SH-SY5Y (cell line): Measurements from ENCODE around the gene NCOR2.

Experiments
- GATA2 ChIP-seq: IDR thresholded peaks from 2 replicates; pipeline ENCODE4 v1.6.1; 2011; ENCODE audit warnings: mild to moderate bottlenecking, low read depth, low read length
- GATA3 ChIP-seq: IDR thresholded peaks from 2 replicates; pipeline ENCODE4 v1.6.1; 2011; ENCODE audit warnings: low read depth, mild to moderate bottlenecking, low read length, moderate library complexity

NCOR2 gene

GRCh38 chr12:124590447-124590846 lies 23.0 kb upstream of the NCOR2 start:
- no peak for TF ChIP-seq GATA2
- TF ChIP-seq GATA3: no peak

- no peak for TF ChIP-seq GATA2
- TF ChIP-seq GATA3: no peak
Observed at GRCh38 chr12:124588751-124589267, 21.4 kb upstream of the NCOR2 start.

GRCh38 chr12:124588018-124588634 lies 20.7 kb upstream of the NCOR2 start:
- TF ChIP-seq GATA3 (no peak), GATA2 (no peak)

- no peak for TF ChIP-seq GATA2
- TF ChIP-seq GATA3: no peak
Observed at GRCh38 chr12:124586756-124587155, 19.3 kb upstream of the NCOR2 start.

GRCh38 chr12:124583854-124584253 lies 16.4 kb upstream of the NCOR2 start:
- no peak for TF ChIP-seq GATA3
- no peak for TF ChIP-seq GATA2

GRCh38 chr12:124582108-124582424 lies 14.7 kb upstream of the NCOR2 start:
- TF ChIP-seq GATA3: no peak
- TF ChIP-seq GATA2: no peak

- TF ChIP-seq GATA2 (no peak), GATA3 (no peak)
Observed at GRCh38 chr12:124581307-124582107, 14.1 kb upstream of the NCOR2 start.

- TF ChIP-seq GATA3: no peak
- no peak; the same call in 1 of the 2 replicates for TF ChIP-seq GATA2
Observed at GRCh38 chr12:124579921-124580517, 12.6 kb upstream of the NCOR2 start.

GRCh38 chr12:124578854-124579253 lies 11.4 kb upstream of the NCOR2 start:
- TF ChIP-seq GATA3: no peak
- no peak for TF ChIP-seq GATA2

- TF ChIP-seq GATA2: no peak
- TF ChIP-seq GATA3: no peak
Observed at GRCh38 chr12:124578445-124578844, 11.0 kb upstream of the NCOR2 start.

- TF ChIP-seq GATA2 (no peak), GATA3 (no peak)
Observed at GRCh38 chr12:124577986-124578385, 10.6 kb upstream of the NCOR2 start.

GRCh38 chr12:124577374-124577773 lies 10.0 kb upstream of the NCOR2 start:
- no peak for TF ChIP-seq GATA2
- no peak for TF ChIP-seq GATA3

GRCh38 chr12:124576061-124576650 lies 8.7 kb upstream of the NCOR2 start:
- TF ChIP-seq GATA2 (no peak), GATA3 (no peak)

- TF ChIP-seq GATA2 (no peak), GATA3 (no peak)
Observed at GRCh38 chr12:124573839-124574786, 6.7 kb upstream of the NCOR2 start.

GRCh38 chr12:124571556-124571955 lies 4.1 kb upstream of the NCOR2 start:
- TF ChIP-seq GATA2 (no peak), GATA3 (no peak)

GRCh38 chr12:124570810-124571209 lies 3.4 kb upstream of the NCOR2 start:
- TF ChIP-seq GATA2: no peak
- no peak for TF ChIP-seq GATA3
